Measurements from ENCODE around the gene ASNSD1. TPM values are rescaled to one million over a fixed set of nuclear protein-coding genes. Genes with fewer than 3 reads are reported as not detected.

The ASNSD1 gene
- total and polyA plus RNA-seq, 2 donors (not counting 1 experiment from before 2014, with no cell fraction given), result 13.0 to 29.8 TPM

DNA sequence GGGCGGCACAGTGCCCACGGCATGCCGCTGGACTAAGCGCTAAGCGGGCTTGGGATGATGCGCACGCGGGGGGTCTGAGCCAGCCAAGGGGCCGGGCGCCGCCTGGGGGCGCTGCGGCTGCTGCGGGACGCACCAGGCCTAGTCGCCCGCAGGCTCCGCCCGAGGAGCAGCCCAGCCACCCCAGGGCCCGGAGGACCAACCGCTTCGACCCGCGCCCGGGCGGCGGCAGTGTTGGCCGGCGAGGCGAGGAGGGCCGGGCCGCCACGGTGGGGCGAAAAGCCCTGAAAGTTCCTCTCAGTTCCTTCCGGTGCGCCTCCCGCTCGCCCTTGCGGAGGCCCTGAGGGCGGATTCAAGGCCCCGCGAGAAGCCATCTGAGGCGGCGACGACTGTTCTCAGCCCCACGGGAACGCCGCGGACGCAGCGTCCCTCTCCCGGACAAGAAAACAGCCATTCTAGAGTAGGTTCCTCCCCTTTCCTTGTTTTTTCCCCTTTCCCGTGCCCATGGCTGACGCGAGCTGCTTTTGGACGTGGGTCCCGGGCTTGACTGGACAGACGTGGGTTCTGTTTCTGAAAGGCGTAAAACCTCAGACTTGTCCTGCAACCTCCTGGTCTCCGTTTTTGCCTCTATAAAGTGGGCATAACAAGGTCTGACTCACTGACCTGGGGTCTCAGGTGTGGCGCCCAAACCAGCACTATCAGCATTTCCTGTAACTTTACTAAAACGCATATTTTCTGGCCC is 13.3 kb downstream of the ASNSD1 start, which contains the start of gene ANKAR:
Gene ANKAR (plus strand): TSS at position 297 of the 739 bp plus-strand sequence. CDS start 1,821 bp downstream, outside the sequence.
- peak within 1 kb of the TSS; percentile 93 to 98 for H3K27ac ChIP-seq (ENCODE audit: low read length in 2 of 2)
- H3K4me3 ChIP-seq (ENCODE audit: control extremely low read depth in 1 of 5, extremely low read depth in 1 of 5, insufficient read depth in 1 of 5, low read depth in 2 of 5, low read length in 4 of 5), result peak within 1 kb of the TSS; percentile 72 to 92 (median 85)
- TF ChIP-seq EZH2 (IDR thresholded peaks at IDR 0.05; ENCODE audit: borderline replicate concordance, insufficient read depth, low read depth, low read length, poor library complexity, severe bottlenecking), result no peak
- TF ChIP-seq, protein P1, sequence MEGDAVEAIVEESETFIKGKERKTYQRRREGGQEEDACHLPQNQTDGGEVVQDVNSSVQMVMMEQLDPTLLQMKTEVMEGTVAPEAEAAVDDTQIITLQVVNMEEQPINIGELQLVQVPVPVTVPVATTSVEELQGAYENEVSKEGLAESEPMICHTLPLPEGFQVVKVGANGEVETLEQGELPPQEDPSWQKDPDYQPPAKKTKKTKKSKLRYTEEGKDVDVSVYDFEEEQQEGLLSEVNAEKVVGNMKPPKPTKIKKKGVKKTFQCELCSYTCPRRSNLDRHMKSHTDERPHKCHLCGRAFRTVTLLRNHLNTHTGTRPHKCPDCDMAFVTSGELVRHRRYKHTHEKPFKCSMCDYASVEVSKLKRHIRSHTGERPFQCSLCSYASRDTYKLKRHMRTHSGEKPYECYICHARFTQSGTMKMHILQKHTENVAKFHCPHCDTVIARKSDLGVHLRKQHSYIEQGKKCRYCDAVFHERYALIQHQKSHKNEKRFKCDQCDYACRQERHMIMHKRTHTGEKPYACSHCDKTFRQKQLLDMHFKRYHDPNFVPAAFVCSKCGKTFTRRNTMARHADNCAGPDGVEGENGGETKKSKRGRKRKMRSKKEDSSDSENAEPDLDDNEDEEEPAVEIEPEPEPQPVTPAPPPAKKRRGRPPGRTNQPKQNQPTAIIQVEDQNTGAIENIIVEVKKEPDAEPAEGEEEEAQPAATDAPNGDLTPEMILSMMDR (IDR thresholded peaks at IDR 0.05), result peak; percentile 96
- H3K9me3 Mint-ChIP-seq (ENCODE audit: insufficient read depth), result peaks cover 2% of the 10 kb centered on the region
- DNase-seq, result peak; percentile 94
- peak within 1 kb of the TSS; percentile 91 for H3K4me2 ChIP-seq (replicated peaks; ENCODE audit: low read depth, low read length, poor library complexity, severe bottlenecking)
- CTCF ChIA-PET, result interaction anchor here (0.9 to 6.5 kb wide), 8 partner anchors 9 to 88 kb away, joined by 4 to 86 read pairs (median 18); partner anchors contain the start of genes ASNSD1 and OSGEPL1
- H3K79me2 ChIP-seq (ENCODE audit: control insufficient read depth, insufficient read depth, low read length), result peaks cover 42% of the 10 kb centered on the region
- ATAC-seq (ENCODE audit: low read depth), result peak; percentile 97
- H4K20me1 ChIP-seq (ENCODE audit: control insufficient read depth, insufficient read depth, low read length, poor library complexity, severe bottlenecking), result no peaks in the 10 kb centered on the region
- peaks cover 38% of the 10 kb centered on the region for H3K4me1 Mint-ChIP-seq
- intact Hi-C loops (cut with micrococcal nuclease), result loop anchor here (1.0 to 10.0 kb wide), 7 partner anchors 13 to 2000 kb away; partner anchors contain the start of genes ASNSD1, NABP1, ORMDL1 and PMS1
- peaks cover 17 to 26% of the 10 kb centered on the region in 2 donors for H3K4me1 ChIP-seq (ENCODE audit: control insufficient read depth in 2 of 2, insufficient read depth in 2 of 2, low read length in 2 of 2)
- peaks cover 0 to 2% (median 0%) of the 10 kb centered on the region in 3 donors for H3K9me3 ChIP-seq (ENCODE audit: control extremely low read depth in 1 of 3, control insufficient read depth in 2 of 3, insufficient read depth in 1 of 3, low read length in 2 of 3)
- under 1% methylated on average over 60 of the region's 62 CpGs for WGBS (ENCODE audit: insufficient coverage)
- H3K4me3 Mint-ChIP-seq, result peak within 1 kb of the TSS; percentile 97
- H3K27ac Mint-ChIP-seq, result peak within 1 kb of the TSS; percentile 99
- no peaks in the 10 kb centered on the region for H3K27me3 Mint-ChIP-seq
- H2AFZ ChIP-seq (ENCODE audit: insufficient read depth, low read depth, low read length, poor library complexity, severe bottlenecking), result peak within 1 kb of the TSS; percentile 100
- POLR2A ChIA-PET, result interaction anchor here (0.7 to 1.9 kb wide), 3 partner anchors 11 to 88 kb away, joined by 3 to 9 read pairs (median 4); partner anchors contain the start of gene OSGEPL1
- H3K36me3 ChIP-seq (replicated peaks in 1 of 2; ENCODE audit: control extremely low read depth in 1 of 2, control insufficient read depth in 1 of 2, extremely low read depth in 1 of 2, insufficient read depth in 2 of 2, low read length in 1 of 2), result peaks cover 2 to 3% of the 10 kb centered on the region in 2 experiments
- H3K9ac ChIP-seq (ENCODE audit: low read length), result peak within 1 kb of the TSS; percentile 94
- H3K27me3 ChIP-seq (replicated peaks in 1 of 4; ENCODE audit: control extremely low read depth in 1 of 4, control insufficient read depth in 3 of 4, insufficient read depth in 4 of 4, low read length in 3 of 4), result no peaks in the 10 kb centered on the region

Measured in B cell (primary cell).